Fibroblast of skin of left biceps (primary cell): ENCODE measurements around the gene GDF3.
"Not testable (repeated sequence)": the region's sequence is repeated elsewhere in the genome, so short reads cannot be mapped to it uniquely, and the experiment has no call there.

Source experiments
- DNase-seq, 2 experiments: peaks; one replicate each; pipeline ENCODE4 v3.0.0-alpha.2; 2013; ENCODE audit warnings: low read depth in 2 of 2

The GDF3 gene

GRCh38 chr12:7667125-7667524 is 28.4 kb downstream of the GDF3 start:
- DNase-seq = no peak

GRCh38 chr12:7666595-7666994 is 29.0 kb downstream of the GDF3 start:
- DNase-seq = no peak

GRCh38 chr12:7661741-7662140 is 33.8 kb downstream of the GDF3 start:
- DNase-seq = no peak

GRCh38 chr12:7656121-7656520 is 39.5 kb downstream of the GDF3 start:
- DNase-seq = no peak

GRCh38 chr12:7650091-7650490 is 45.5 kb downstream of the GDF3 start:
- no peak for DNase-seq

GRCh38 chr12:7647071-7647470 is 48.5 kb downstream of the GDF3 start:
- DNase-seq = no peak

GRCh38 chr12:7646178-7646475 is 49.4 kb downstream of the GDF3 start:
- DNase-seq = no peak

- DNase-seq = peak in 1 of 2 experiments; percentile 8
Observed at GRCh38 chr12:7645395-7646177, 50.0 kb downstream of the GDF3 start.

- no peak for DNase-seq
Observed at GRCh38 chr12:7642876-7643309, 52.7 kb downstream of the GDF3 start.

GRCh38 chr12:7642287-7642686 is 53.3 kb downstream of the GDF3 start:
- DNase-seq = no peak

GRCh38 chr12:7640123-7640995 is 55.2 kb downstream of the GDF3 start:
- DNase-seq = not testable (repeated sequence)
